Astrocyte (in vitro differentiated cells and primary cell): Measurements from ENCODE around the gene TMEM92. TPM values are rescaled to one million over a fixed set of nuclear protein-coding genes. Genes with fewer than 3 reads are reported as not detected.

Source experiments
- DNase-seq: peaks from one replicate; pipeline ENCODE4 v3.0.0-alpha.2; 2010; ENCODE audit warnings: low read depth
- FAIRE-seq: peaks from 2 replicates; lab custom pipeline; 2011; peaks lifted over from hg19 to GRCh38; lab: Jason Lieb, UNC
- H2AFZ ChIP-seq: 2 replicates; pipeline ENCODE4 v1.6.0; 2012; ENCODE audit warnings: low read depth, low read length, inconsistent platforms
- H3K27ac ChIP-seq: 2 replicates; pipeline ENCODE4 v1.5.1; 2011; ENCODE audit warnings: low read depth, low read length, inconsistent platforms
- H3K27me3 ChIP-seq: 2 replicates; pipeline ENCODE4 v1.6.0; 2011; ENCODE audit warnings: low read length, inconsistent platforms; ENCODE audit not compliant: insufficient read depth
- H3K36me3 ChIP-seq: 2 replicates; pipeline ENCODE4 v1.5.1; 2011; ENCODE audit warnings: low read length, inconsistent platforms; ENCODE audit not compliant: insufficient read depth
- H3K4me1 ChIP-seq: 2 replicates; pipeline ENCODE4 v1.5.1; 2011; ENCODE audit warnings: low read length, inconsistent platforms; ENCODE audit not compliant: insufficient read depth
- H3K4me2 ChIP-seq: 2 replicates; pipeline ENCODE4 v1.6.0; 2012; ENCODE audit warnings: low read length, inconsistent platforms
- H3K4me3 ChIP-seq: 2 replicates; pipeline ENCODE4 v1.5.1; 2011; ENCODE audit warnings: low read depth, mild to moderate bottlenecking, low read length, inconsistent platforms; ENCODE audit not compliant: insufficient read depth
- H3K79me2 ChIP-seq: 2 replicates; pipeline ENCODE4 v1.6.0; 2012; ENCODE audit warnings: mild to moderate bottlenecking, low read length, inconsistent platforms; ENCODE audit not compliant: insufficient read depth
- H3K9ac ChIP-seq: 2 replicates; pipeline ENCODE4 v1.6.0; 2012; ENCODE audit warnings: mild to moderate bottlenecking, low read length, inconsistent platforms
- H3K9me3 ChIP-seq: 2 replicates; pipeline ENCODE4 v1.5.1; 2012; ENCODE audit warnings: low read depth, mild to moderate bottlenecking, low read length, inconsistent platforms; ENCODE audit not compliant: insufficient read depth
- H4K20me1 ChIP-seq: 2 replicates; pipeline ENCODE4 v1.6.0; 2012; ENCODE audit warnings: low read length, inconsistent platforms; ENCODE audit not compliant: insufficient read depth
- H3K27ac Mint-ChIP-seq: one replicate; pipeline ENCODE4 v1.8.0; 2021; ENCODE audit warnings: mild to moderate bottlenecking, mixed read lengths; ENCODE audit not compliant: unreplicated experiment
- H3K27me3 Mint-ChIP-seq: one replicate; pipeline ENCODE4 v1.8.0; 2021; ENCODE audit warnings: low read depth, mixed read lengths; ENCODE audit not compliant: unreplicated experiment
- H3K36me3 Mint-ChIP-seq: one replicate; pipeline ENCODE4 v1.8.0; 2021; ENCODE audit warnings: low read depth, mixed read lengths; ENCODE audit not compliant: unreplicated experiment
- H3K4me1 Mint-ChIP-seq: one replicate; pipeline ENCODE4 v1.8.0; 2021; ENCODE audit warnings: low read depth, mixed read lengths; ENCODE audit not compliant: unreplicated experiment
- H3K4me3 Mint-ChIP-seq: one replicate; pipeline ENCODE4 v1.8.0; 2021; ENCODE audit warnings: mild to moderate bottlenecking, moderate library complexity, mixed read lengths; ENCODE audit not compliant: unreplicated experiment
- H3K9me3 Mint-ChIP-seq: one replicate; pipeline ENCODE4 v1.8.0; 2021; ENCODE audit warnings: mild to moderate bottlenecking, mixed read lengths; ENCODE audit not compliant: unreplicated experiment
- EZH2 ChIP-seq: IDR thresholded peaks from 2 replicates; pipeline ENCODE4 v1.6.1; 2012; ENCODE audit warnings: mild to moderate bottlenecking, low read length, inconsistent platforms; ENCODE audit not compliant: insufficient read depth
- total RNA-seq: library from RNA; stranded (reverse); gene quantifications from 2 replicates; pipeline ENCODE4 v1.2.1, GENCODE V29; 2021
- TF ChIP-seq, protein P1 (sequence below): IDR thresholded peaks from 2 replicates; pipeline ENCODE4 v1.5.1; 2011; ENCODE audit warnings: low read depth, mild to moderate bottlenecking, inconsistent platforms, low read length, moderate library complexity; ENCODE audit not compliant: insufficient read depth

Gene TMEM92
- total RNA-seq, 1 donor from 2014 or later: 18.3 TPM

DNA sequence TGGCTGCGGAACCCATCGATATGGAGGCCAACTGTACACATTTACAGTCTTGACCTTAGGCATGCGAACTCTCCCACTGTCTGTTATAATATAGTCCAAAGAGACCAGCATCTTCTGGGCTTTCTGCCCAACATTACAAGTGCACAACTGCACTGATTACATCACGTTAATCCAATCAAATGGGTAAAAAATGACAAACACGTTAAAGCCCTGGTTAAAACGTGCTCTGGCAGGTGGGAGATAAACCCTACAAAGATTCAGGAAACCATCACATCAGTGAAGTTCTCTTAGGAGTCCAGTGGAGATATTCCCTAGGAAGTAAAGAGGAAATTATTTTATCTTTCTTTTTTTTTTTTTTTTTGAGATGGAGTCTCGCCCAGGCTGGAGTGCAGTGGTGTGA is 48.0 kb downstream of the TMEM92 start:
- H3K9me3 ChIP-seq: no peaks in the 10 kb centered on the region
- H3K79me2 ChIP-seq: no peaks in the 10 kb centered on the region
- H3K4me2 ChIP-seq: no peak overlapping the region
- no peak overlapping the region for H3K9ac ChIP-seq
- no peaks in the 10 kb centered on the region for H3K36me3 Mint-ChIP-seq
- H3K4me1 ChIP-seq: no peaks in the 10 kb centered on the region
- no peak overlapping the region for H3K27ac Mint-ChIP-seq
- FAIRE-seq (no peak), DNase-seq (no peak)
- no peak overlapping the region for H3K4me3 ChIP-seq
- no peaks in the 10 kb centered on the region for H4K20me1 ChIP-seq
- no peaks in the 10 kb centered on the region for H3K36me3 ChIP-seq
- H3K4me1 Mint-ChIP-seq: no peaks in the 10 kb centered on the region
- no peak overlapping the region for H3K4me3 Mint-ChIP-seq
- H3K27ac ChIP-seq: no peak overlapping the region
- no peaks in the 10 kb centered on the region for H3K9me3 Mint-ChIP-seq
- peaks cover 7% of the 10 kb centered on the region for H3K27me3 ChIP-seq
- TF ChIP-seq, protein P1, sequence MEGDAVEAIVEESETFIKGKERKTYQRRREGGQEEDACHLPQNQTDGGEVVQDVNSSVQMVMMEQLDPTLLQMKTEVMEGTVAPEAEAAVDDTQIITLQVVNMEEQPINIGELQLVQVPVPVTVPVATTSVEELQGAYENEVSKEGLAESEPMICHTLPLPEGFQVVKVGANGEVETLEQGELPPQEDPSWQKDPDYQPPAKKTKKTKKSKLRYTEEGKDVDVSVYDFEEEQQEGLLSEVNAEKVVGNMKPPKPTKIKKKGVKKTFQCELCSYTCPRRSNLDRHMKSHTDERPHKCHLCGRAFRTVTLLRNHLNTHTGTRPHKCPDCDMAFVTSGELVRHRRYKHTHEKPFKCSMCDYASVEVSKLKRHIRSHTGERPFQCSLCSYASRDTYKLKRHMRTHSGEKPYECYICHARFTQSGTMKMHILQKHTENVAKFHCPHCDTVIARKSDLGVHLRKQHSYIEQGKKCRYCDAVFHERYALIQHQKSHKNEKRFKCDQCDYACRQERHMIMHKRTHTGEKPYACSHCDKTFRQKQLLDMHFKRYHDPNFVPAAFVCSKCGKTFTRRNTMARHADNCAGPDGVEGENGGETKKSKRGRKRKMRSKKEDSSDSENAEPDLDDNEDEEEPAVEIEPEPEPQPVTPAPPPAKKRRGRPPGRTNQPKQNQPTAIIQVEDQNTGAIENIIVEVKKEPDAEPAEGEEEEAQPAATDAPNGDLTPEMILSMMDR: no peak
- no peak for TF ChIP-seq EZH2
- peaks cover 16% of the 10 kb centered on the region for H3K27me3 Mint-ChIP-seq
- no peak overlapping the region for H2AFZ ChIP-seq

DNA sequence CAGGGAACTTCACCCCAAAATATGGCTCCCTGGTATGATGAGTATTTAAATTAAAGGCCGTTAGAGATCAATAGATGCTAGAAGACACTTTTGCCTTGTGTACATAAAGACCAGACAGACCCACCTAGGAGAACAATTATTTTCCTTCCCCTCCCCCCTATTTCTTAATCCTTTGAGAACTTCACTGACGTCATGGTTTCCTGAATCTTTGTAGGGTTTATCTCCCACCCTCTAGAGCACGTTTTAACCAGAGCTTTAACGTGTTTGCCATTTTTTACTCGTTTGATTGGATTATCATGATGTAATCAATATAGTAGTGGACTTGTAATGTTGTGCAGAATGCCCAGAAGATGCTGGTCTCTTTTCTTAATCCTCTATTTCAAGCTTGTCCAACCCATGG is 48.8 kb downstream of the TMEM92 start:
- Histone ChIP-seq H3K79me2 (no peaks in the 10 kb centered on the region), H3K4me1 (no peaks in the 10 kb centered on the region), H3K9me3 (no peaks in the 10 kb centered on the region), H2AFZ (no peak overlapping the region), H3K36me3 (no peaks in the 10 kb centered on the region), H3K27ac (no peak overlapping the region), H3K4me2 (no peak overlapping the region), H4K20me1 (no peaks in the 10 kb centered on the region), H3K4me3 (no peak overlapping the region), H3K9ac (no peak overlapping the region), H3K27me3 (no peaks in the 10 kb centered on the region)
- Mint-ChIP-seq H3K4me3 (no peak overlapping the region), H3K4me1 (no peaks in the 10 kb centered on the region), H3K27me3 (peaks cover 16% of the 10 kb centered on the region), H3K9me3 (no peaks in the 10 kb centered on the region), H3K36me3 (no peaks in the 10 kb centered on the region), H3K27ac (no peak overlapping the region)
- TF ChIP-seq EZH2: no peak
- FAIRE-seq (no peak), DNase-seq (no peak)

DNA sequence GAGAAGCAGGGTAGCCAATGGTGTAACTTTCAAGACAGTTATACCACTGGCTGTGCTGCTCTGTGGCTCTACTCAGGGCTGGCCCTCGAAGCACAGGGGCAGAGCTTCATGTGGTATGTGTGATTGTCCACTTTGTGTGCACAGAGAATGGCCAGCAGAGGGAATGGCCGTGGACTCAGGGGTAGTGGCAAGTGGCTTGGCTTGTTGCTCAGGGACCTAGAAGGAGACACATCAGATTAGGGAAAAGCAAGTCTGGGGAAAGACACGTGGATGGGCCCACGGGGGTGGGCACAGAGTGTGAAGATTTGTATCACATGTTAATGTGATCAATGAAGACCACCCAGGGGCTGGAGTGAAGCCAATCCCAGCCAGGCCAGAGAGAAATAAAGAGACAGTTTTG is 51.6 kb downstream of the TMEM92 start:
- Histone ChIP-seq H3K9me3 (no peaks in the 10 kb centered on the region), H3K36me3 (no peaks in the 10 kb centered on the region), H2AFZ (no peak overlapping the region), H3K27ac (no peak overlapping the region), H3K9ac (no peak overlapping the region), H3K79me2 (no peaks in the 10 kb centered on the region), H3K4me3 (no peak overlapping the region), H3K4me2 (no peak overlapping the region), H3K27me3 (no peaks in the 10 kb centered on the region), H4K20me1 (no peaks in the 10 kb centered on the region), H3K4me1 (peaks cover under 1% of the 10 kb centered on the region)
- Mint-ChIP-seq H3K4me3 (no peak overlapping the region), H3K27me3 (peaks cover 30% of the 10 kb centered on the region), H3K27ac (no peak overlapping the region), H3K4me1 (no peaks in the 10 kb centered on the region), H3K36me3 (no peaks in the 10 kb centered on the region), H3K9me3 (no peaks in the 10 kb centered on the region)
- no peak for FAIRE-seq
- TF ChIP-seq, protein P1: no peak
- TF ChIP-seq EZH2: no peak
- DNase-seq: no peak
